Body of pancreas (tissue), 4 donors: Measurements from ENCODE around the gene AMZ2. TPM values are rescaled to one million over a fixed set of nuclear protein-coding genes. Genes with fewer than 3 reads are reported as not detected.
"Not testable (repeated sequence)": the region's sequence is repeated elsewhere in the genome, so short reads cannot be mapped to it uniquely, and the experiment has no call there.

Experiments
- ATAC-seq: fragments of 150-250 bp; one replicate; pipeline ENCODE4 v1.9.1; 2016
- DNase-seq, 4 donors: peaks; one replicate each; pipeline ENCODE4 v3.0.0-alpha.2; 2019
- H3K27ac ChIP-seq, 4 donors: fragments of 200-600 bp; sonication (generic); 1 replicate in 3 of 4; 2 replicates in 1 of 4; pipeline versions ENCODE4 v1.5.1 to v1.6.1; 2016 to 2019; ENCODE audit warnings: mild to moderate bottlenecking in 1 of 4, mixed read lengths in 1 of 4, moderate library complexity in 1 of 4
- H3K27me3 ChIP-seq, 2 donors: fragments of 200-600 bp; sonication (generic); one replicate each; pipeline ENCODE4 v1.6.0; 2016; ENCODE audit warnings: mild to moderate bottlenecking in 1 of 2
- H3K36me3 ChIP-seq, 2 donors: fragments of 200-600 bp; sonication (generic); replicated peaks in 1 of 2; 2 replicates each; pipeline ENCODE4 v1.5.1; 2016; ENCODE audit warnings: low read depth in 2 of 2; ENCODE audit not compliant: insufficient read depth in 1 of 2
- H3K4me1 ChIP-seq: fragments of 200-600 bp; sonication (generic); one replicate; pipeline ENCODE4 v1.6.0; 2016
- H3K4me3 ChIP-seq, 2 donors: fragments of 200-600 bp; sonication (generic); 1 replicate in 1 of 2; 2 replicates in 1 of 2; pipeline ENCODE4 v1.5.1; 2016 to 2019
- H3K9me3 ChIP-seq, 3 donors: fragments of 200-600 bp; sonication (generic); 1 replicate in 2 of 3; 2 replicates in 1 of 3; pipeline ENCODE4 v1.5.1; 2016
- POLR2A ChIP-seq, 3 donors: fragments of 450-650 bp; IDR thresholded peaks; one replicate each; pipeline ENCODE4 v1.6.1; 2016; ENCODE audit warnings: antibody characterized with exemption in 3 of 3, mild to moderate bottlenecking in 2 of 3
- WGBS, 2 donors: methylation state at CpG; one replicate each; pipeline ENCODE4 v1.1.5; 2017; 5-methylcytosine and 5-hydroxymethylcytosine counted together
- intact Hi-C: fragments of 100-400 bp; cut with DNase I; formaldehyde crosslinking; loops from one replicate; pipeline ENCODE4 v1.15.1; 2023
- total RNA-seq, 2 donors: library from RNA; depleted of rRNA; stranded (reverse); fragments of >200 nt; gene quantifications; one replicate each; pipeline ENCODE4 v1.1.0, GENCODE V29; 2016
- TF ChIP-seq, protein P1 (sequence below), 7 experiments: fragments of 450-650 bp in 4 of 7; fragments of 200-600 bp in 3 of 7; sonication (generic) in 3 of 7; IDR thresholded peaks; one replicate each; pipeline ENCODE4 v1.5.1; 2016 to 2019; ENCODE audit warnings: antibody characterized with exemption in 7 of 7

The AMZ2 gene
- total RNA-seq, 2 donors from 2014 or later = 23.3 to 28.3 TPM

- intact Hi-C loops, ATAC-seq, H3K36me3 ChIP-seq, DNase-seq, H3K9me3 ChIP-seq, H3K4me1 ChIP-seq, H3K4me3 ChIP-seq, H3K27ac ChIP-seq, H3K27me3 ChIP-seq: not testable (repeated sequence)
- WGBS, 2 donors = 85 to 89% methylated on average over 5 of the region's 5 CpGs
Measured at GRCh38 chr17:68219429-68219828, 28.4 kb upstream of the AMZ2 start.

DNA sequence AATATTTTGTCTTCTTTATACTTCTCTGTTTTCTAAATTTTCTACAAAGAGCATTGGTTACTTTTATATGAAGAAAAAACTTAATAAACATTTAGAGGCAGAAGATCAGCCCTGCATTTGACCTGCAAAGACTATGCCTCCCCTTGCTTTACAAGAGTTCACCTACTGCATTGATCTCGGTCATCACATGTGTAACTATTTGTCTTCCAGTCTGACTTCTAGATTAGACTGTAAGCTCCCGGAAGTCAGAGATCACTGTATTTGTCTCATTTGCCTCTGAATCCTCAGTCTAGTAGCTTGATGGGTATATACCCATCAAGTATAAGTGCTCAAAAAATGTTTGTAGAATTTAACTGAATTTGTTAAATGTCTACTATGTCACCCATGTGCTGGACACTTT, 27.7 kb upstream of the AMZ2 start:
- H3K27me3 ChIP-seq, H3K36me3 ChIP-seq, H3K9me3 ChIP-seq, H3K4me3 ChIP-seq, H3K27ac ChIP-seq, intact Hi-C loops, DNase-seq, H3K4me1 ChIP-seq, ATAC-seq: not testable (repeated sequence)
- WGBS, 2 donors = 79% methylated on average over 2 of the region's 2 CpGs

DNA sequence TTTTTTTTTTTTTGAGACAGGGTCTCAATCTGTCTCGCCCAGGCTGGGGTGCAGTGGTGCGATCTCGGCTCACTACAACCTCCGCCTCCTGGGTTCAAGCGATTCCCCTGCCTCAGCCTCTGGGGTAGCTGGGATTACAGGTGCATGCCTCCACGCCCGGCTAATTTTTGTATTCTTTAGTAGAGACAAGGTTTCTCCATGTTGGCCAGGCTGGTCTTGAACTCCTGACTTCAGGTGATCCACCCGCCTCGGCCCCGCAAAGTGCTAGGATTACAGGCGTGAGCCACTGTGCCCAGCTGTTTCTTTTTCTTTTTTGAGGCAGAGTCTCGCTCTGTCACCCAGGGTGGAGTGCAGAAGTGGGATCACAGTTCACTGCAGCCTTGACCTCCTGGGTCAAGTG, 27.1 kb upstream of the AMZ2 start:
- H3K9me3 ChIP-seq, H3K36me3 ChIP-seq, DNase-seq, H3K27me3 ChIP-seq, ATAC-seq, H3K27ac ChIP-seq, intact Hi-C loops, H3K4me3 ChIP-seq, H3K4me1 ChIP-seq: not testable (repeated sequence)
- WGBS, 2 donors = 85 to 94% methylated on average over 12 of the region's 12 CpGs

DNA sequence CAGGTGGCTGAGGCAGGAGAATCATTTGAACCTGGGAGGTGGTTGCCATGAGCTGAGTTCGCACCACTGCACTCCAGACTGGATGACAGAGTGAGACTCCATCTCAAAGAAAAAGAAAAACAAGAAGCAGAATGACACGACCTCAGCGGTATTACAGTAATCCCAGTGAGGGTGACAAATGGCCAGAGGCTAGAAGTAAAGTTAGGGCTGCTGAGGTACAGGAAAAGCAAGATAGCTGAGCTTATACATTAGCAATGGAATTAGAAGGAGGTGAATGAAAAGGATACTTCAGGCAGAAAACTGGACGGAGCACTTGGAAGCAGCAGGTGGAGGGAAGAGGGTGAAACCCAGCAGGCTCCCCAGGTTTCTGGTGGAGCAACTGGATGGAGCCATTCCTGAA, 26.1 kb upstream of the AMZ2 start:
- H3K27me3 ChIP-seq = no peaks in the 10 kb centered on the region
- TF ChIP-seq, protein P1, sequence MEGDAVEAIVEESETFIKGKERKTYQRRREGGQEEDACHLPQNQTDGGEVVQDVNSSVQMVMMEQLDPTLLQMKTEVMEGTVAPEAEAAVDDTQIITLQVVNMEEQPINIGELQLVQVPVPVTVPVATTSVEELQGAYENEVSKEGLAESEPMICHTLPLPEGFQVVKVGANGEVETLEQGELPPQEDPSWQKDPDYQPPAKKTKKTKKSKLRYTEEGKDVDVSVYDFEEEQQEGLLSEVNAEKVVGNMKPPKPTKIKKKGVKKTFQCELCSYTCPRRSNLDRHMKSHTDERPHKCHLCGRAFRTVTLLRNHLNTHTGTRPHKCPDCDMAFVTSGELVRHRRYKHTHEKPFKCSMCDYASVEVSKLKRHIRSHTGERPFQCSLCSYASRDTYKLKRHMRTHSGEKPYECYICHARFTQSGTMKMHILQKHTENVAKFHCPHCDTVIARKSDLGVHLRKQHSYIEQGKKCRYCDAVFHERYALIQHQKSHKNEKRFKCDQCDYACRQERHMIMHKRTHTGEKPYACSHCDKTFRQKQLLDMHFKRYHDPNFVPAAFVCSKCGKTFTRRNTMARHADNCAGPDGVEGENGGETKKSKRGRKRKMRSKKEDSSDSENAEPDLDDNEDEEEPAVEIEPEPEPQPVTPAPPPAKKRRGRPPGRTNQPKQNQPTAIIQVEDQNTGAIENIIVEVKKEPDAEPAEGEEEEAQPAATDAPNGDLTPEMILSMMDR (IDR thresholded peaks at IDR 0.05) = no peak
- no peak overlapping the region for H3K4me3 ChIP-seq
- WGBS, 2 donors = 73 to 84% methylated on average over 4 of the region's 4 CpGs
- no peak overlapping the region for H3K27ac ChIP-seq
- no peaks in the 10 kb centered on the region for H3K9me3 ChIP-seq
- no peaks in the 10 kb centered on the region for H3K4me1 ChIP-seq
- intact Hi-C loops = no loop called here
- ATAC-seq (no peak), DNase-seq (no peak)
- no peaks in the 10 kb centered on the region for H3K36me3 ChIP-seq

GRCh38 chr17:68222606-68223005, 25.2 kb upstream of the AMZ2 start:
- Histone ChIP-seq H3K4me1 (no peaks in the 10 kb centered on the region), H3K27me3 (no peaks in the 10 kb centered on the region), H3K36me3 (no peaks in the 10 kb centered on the region), H3K9me3 (no peaks in the 10 kb centered on the region), H3K4me3 (no peak overlapping the region), H3K27ac (no peak overlapping the region)
- 88 to 89% methylated on average over 8 of the region's 8 CpGs for WGBS, 2 donors
- intact Hi-C loops = no loop called here
- DNase-seq = no peak
- ATAC-seq = no peak
- no peak for TF ChIP-seq POLR2A (IDR thresholded peaks at IDR 0.05)
- TF ChIP-seq, protein P1 (IDR thresholded peaks at IDR 0.05) = no peak

DNA sequence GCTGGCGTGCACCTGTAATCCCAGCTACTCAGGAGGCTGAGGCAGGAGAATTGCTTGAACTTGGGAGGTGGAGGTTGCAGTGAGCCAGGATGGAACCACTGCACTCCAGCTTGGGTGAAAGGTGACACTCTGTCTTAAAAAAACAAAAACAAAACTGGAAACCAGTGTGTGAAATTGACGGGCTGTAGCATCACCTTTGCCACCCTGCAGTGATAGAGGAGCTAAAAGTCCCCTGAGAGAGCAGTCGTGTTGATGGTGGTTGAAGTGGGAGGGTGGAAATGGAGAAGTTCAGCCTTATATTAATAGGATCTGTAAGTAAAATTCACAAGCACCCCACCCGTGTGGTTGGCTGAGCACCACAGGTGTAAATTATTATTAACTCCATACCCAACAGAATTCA, 22.8 kb upstream of the AMZ2 start:
- WGBS, 2 donors = 59% methylated on average over 4 of the region's 4 CpGs
- not testable (repeated sequence) for ATAC-seq

GRCh38 chr17:68228039-68228680, 19.7 kb upstream of the AMZ2 start:
- H3K4me3 ChIP-seq, H3K36me3 ChIP-seq, ATAC-seq, H3K4me1 ChIP-seq, H3K9me3 ChIP-seq, DNase-seq, H3K27me3 ChIP-seq, H3K27ac ChIP-seq, intact Hi-C loops: not testable (repeated sequence)
- 79 to 83% methylated on average over 7 to 8 of the region's 9 CpGs for WGBS, 2 donors

More for the DNA sequence above, 22.8 kb upstream of the AMZ2 start:
- intact Hi-C loops, H3K9me3 ChIP-seq, H3K27ac ChIP-seq, H3K4me3 ChIP-seq, H3K27me3 ChIP-seq, H3K4me1 ChIP-seq, DNase-seq, H3K36me3 ChIP-seq: not testable (repeated sequence)
